SH-SY5Y (cell line): ENCODE measurements around the gene TMEM38A.

Source experiments
- GATA2 ChIP-seq: IDR thresholded peaks from 2 replicates; pipeline ENCODE4 v1.6.1; 2011; ENCODE audit warnings: mild to moderate bottlenecking, low read depth, low read length
- GATA3 ChIP-seq: IDR thresholded peaks from 2 replicates; pipeline ENCODE4 v1.6.1; 2011; ENCODE audit warnings: low read depth, mild to moderate bottlenecking, low read length, moderate library complexity

- TF ChIP-seq GATA3 (no peak), GATA2 (no peak)
Observed at GRCh38 chr19:16620584-16620983, 40.4 kb upstream of the TMEM38A start.
